Inflammatory macrophage (primary cell): Measurements from ENCODE around the gene RXFP3.

Source experiments
- DNase-seq, 2 donors: peaks; one replicate each; pipeline ENCODE4 v3.0.0-alpha.2; 2020 to 2022

Gene RXFP3

GRCh38 chr5:33984178-33984577 lies 48.0 kb downstream of the RXFP3 start:
- DNase-seq = no peak

DNA sequence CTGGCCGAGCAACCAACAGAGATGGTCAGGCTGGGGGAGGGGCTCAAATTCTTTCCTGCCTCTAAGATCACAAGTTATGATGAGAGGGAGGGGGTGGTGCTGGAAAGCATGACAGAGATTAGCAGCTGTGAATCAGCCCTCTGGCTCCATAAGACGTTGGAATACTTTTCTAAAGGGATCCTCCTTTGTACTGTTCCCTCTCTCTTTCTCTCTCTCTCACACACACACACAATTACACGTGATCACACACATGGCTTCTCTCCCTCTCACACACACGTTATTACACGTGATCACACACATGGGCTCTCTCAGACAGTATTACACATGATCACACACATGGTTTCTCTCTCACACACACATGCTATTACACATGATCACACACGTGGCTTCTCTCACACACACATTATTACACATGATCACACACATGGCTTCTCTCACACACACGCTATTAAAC lies 48.5 kb downstream of the RXFP3 start, which contains the start of gene SLC45A2:
Gene SLC45A2 (minus strand): TSS at position 23 of the 454 bp plus-strand sequence. CDS start 110 bp downstream, outside the sequence.
- DNase-seq = no peak

GRCh38 chr5:33985447-33985846 lies 49.3 kb downstream of the RXFP3 start:
- DNase-seq = no peak
